Choroid plexus epithelial cell (primary cell): ENCODE data around the gene PHLDB2.

ENCODE experiments used
- DNase-seq: peaks from one replicate; pipeline ENCODE4 v3.0.0-alpha.2; 2010; ENCODE audit warnings: low read depth
- H3K4me3 ChIP-seq: 2 replicates; pipeline ENCODE4 v1.5.1; 2011; ENCODE audit warnings: low read depth, mild to moderate bottlenecking, control low read depth, low read length, moderate library complexity
- TF ChIP-seq, protein P1 (sequence below): conservative IDR thresholded peaks from 2 replicates; pipeline ENCODE4 v1.5.1; 2011; ENCODE audit warnings: low read depth, mild to moderate bottlenecking, control low read depth, inconsistent platforms, low read length, moderate library complexity

The PHLDB2 gene

DNA sequence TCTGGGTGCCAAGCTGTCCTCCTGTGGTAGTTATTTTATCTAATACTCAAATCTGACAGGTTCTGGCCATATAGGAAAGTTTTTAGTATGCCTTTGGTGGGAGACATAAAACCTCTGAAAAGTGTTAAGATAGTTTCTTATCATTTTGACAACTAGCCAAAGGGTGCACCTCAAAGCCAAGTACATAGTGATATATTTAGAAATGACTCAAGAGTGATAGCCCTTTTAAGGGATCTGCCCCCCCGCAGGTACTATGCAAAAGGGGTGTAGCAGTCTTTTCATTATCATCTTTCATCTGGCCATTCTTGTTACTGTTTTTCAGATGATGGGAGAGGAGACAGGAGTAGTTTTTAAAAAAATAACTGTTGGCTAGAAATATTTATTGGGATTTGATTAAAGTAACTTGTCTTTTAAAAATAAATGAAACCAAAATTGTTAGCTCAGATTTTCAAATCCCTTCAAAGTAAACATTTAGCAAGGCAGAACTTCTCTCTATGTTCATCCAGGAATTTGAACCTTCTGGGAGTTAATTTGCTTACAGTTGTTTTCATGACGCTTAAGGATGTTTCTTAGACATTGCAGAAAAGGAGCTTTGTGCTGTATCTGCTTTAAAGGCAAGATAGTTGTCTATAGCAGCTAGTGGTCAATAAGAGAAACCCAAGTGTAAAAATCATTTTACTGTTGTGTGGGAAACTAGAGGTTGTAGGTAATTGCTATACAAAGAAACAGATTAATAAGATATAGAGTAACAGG lies 5.1 kb downstream of the PHLDB2 start:
- TF ChIP-seq, protein P1, sequence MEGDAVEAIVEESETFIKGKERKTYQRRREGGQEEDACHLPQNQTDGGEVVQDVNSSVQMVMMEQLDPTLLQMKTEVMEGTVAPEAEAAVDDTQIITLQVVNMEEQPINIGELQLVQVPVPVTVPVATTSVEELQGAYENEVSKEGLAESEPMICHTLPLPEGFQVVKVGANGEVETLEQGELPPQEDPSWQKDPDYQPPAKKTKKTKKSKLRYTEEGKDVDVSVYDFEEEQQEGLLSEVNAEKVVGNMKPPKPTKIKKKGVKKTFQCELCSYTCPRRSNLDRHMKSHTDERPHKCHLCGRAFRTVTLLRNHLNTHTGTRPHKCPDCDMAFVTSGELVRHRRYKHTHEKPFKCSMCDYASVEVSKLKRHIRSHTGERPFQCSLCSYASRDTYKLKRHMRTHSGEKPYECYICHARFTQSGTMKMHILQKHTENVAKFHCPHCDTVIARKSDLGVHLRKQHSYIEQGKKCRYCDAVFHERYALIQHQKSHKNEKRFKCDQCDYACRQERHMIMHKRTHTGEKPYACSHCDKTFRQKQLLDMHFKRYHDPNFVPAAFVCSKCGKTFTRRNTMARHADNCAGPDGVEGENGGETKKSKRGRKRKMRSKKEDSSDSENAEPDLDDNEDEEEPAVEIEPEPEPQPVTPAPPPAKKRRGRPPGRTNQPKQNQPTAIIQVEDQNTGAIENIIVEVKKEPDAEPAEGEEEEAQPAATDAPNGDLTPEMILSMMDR = no peak
- no peak overlapping the region for H3K4me3 ChIP-seq
- peak; percentile 41 for DNase-seq

DNA sequence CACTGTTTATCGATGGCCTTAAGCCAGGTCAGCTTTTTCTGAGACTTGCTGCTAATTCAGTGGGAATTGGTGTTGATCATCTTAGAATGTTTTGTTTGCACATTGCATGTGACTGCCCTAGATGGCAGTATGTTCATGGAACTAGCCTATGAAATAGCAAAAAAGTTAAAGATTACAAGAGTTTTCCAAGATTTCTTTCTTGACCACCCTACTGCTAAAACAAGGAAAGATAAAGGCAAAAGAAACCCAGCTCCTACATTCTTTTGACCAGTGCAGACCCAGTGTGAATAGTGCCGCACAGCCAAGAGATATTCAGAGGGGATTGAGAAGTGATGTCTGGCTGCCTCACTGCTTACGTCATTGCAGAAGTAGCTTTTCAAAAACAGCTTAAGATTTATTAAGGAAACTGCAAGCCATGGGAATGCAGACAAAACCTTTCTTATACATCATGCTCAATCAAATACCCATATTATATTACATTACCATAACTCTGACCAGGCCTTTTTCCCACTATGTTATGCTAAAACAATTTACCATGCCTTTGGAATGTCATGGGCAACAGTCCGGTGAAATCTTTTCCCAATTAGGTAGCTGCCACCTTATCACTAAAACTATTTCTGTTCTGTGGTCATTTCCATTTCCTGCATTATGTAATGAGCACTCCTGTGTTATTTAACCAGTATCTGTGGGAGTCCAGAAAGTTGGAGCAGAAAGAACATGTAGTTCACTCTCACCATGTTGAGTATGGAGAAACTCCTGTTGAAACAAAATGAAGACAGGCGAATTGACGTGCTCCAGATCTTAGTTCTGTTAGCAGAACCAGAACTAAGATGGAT lies 6.0 kb downstream of the PHLDB2 start:
- H3K4me3 ChIP-seq = no peak overlapping the region
- DNase-seq = peak; percentile 90
- TF ChIP-seq, protein P1 = peak; percentile 36

DNA sequence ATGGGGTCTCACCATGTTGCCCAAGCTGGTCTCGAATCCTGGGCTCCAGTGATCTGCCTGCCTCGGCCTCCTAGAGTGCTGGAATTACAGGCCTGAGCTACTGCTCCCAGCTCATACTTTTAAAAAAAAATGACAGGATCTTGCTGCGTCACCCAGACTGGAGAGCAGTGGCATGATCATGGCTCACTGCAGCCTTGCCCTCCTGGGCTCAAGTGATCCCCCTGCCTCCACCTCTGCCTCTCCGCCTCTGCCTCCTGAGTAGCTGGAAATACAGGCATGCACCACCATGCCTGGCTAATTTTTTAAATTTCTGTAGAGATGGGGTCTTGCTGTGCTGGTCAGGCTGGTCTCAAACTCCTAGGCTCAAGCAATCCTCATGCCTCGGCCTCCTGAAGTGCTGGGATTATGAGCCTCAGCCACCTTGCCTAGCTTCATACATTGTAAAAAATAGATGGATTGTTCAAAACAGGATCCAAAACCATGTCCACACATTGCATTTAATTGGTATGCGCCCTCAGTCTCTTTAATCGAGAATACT lies 8.9 kb downstream of the PHLDB2 start:
- DNase-seq = no peak
- H3K4me3 ChIP-seq = no peak overlapping the region
- TF ChIP-seq, protein P1 = no peak

DNA sequence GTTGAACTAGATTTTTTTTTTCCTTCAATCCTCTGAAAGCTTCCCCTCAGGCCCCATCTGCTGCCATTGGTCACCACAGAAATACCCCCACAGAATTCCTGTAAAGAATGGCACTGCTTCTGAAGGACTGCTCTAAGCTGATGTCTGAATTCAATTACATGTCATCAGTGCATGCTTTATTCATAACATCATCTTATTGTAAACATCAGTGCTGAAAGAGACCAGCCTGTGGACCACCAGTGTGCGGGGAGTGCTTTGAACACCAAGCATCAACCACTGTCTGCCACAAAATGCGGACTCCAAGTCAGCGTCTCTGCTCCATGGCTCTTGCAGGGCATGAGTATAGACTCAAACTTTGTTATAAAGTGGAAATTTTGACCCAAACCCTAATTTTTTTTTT lies 11.6 kb downstream of the PHLDB2 start:
- TF ChIP-seq, protein P1 = no peak
- H3K4me3 ChIP-seq = no peak overlapping the region
- DNase-seq = no peak

DNA sequence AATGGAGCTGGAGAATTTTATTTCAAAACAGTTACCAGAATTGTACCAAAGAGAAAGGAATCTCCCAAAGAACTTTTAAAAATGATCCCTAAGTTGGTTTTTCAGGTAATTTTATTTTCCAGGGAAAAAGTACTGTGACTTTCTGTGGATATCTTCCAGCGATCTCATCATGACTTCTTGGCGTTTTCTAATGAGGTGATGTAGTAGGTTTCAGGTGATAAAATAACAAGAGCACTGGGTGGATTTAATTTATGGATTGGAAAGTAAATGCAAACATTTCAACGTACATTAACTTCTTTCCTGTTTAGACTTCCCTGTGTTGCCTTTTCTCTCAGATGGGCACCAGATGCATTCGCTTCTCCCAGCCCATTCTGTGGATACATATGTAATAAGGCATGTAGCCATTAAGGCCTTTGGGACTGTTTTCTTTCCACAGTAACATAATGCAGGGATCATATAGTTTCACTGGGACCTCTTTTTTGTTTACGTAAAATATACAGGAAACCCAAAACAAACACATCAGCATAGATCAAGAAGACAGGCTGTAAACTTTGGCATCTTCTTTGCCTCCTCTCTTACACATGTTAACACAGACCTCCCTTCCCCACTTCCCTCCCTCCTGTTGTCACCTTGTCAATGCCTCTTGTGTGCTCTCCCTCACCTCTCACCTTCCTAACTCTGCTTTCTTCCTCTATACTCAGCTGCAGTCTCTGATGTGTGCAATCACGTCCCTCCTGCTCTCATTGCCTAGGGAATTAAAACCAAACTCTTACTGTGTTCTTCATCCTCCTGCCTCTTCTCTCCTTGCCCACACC lies 13.0 kb downstream of the PHLDB2 start:
- TF ChIP-seq, protein P1 = no peak
- no peak overlapping the region for H3K4me3 ChIP-seq

DNA sequence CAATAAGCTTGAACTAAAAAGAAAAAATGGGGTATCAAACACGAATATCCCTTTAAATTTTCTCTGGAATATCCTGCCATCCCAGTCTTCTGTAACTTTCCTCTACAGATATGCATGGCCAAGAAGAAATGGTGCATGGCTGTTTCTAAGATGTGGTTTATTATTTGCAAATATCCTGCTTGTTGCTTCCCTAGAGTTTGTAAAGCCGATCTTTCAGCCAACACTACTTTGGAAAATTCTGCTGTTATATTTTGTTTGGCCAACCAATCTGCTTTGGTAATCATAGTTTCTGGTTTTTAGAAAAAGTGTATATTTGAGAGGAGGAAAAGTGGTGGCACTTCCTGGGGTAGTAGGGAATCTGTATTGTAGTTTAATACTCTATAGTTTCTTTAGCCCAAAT lies 13.9 kb downstream of the PHLDB2 start:
- H3K4me3 ChIP-seq = no peak overlapping the region
- TF ChIP-seq, protein P1 = no peak
- no peak for DNase-seq

More for the DNA sequence above, 13.0 kb downstream of the PHLDB2 start:
- no peak for DNase-seq
